ENCODE results near the gene OVOL3.
"Not testable (repeated sequence)": the region's sequence is repeated elsewhere in the genome, so short reads cannot be mapped to it uniquely, and the experiment has no call there.

OVOL3 gene

DNA sequence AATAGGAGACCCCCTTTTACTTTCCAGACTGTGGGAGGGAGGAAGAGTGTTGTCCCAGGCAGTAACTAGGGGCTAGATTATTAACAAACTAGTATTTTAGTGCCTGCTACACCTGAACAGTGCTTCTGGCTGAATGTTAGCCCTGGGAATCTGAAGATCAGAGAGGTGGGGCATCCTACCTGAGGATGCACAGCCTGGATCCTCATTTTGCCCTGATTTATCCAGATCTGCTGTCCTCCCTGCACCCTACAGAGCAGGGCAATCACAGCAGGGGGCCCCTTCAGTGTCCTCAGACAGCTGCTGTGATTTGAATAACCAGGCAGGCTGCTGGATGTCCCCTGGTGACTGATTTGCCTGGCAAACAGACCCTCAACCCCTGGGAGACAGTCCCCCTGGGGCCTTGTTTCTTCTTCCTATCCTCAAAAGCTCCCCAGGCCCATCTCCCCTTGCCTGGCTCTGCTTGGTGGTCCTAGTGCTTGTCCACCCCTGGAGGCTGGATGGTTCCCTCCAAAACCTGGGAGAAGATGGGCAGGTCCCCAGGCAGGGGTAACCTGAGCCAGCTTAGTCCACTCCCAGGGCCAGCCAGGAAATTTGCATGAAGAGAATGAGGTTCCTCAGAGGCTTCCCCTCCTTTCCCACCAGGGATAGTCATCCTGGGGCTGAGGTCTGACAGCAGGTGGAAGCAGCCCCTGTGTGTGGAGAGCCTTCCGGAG, at the start of gene OVOL3:
Gene OVOL3, plus strand, starts transcription at position 657 of the 713 bp plus-strand sequence. CDS start 60 bp downstream, outside the sequence.
- no peak for DNase-seq

DNA sequence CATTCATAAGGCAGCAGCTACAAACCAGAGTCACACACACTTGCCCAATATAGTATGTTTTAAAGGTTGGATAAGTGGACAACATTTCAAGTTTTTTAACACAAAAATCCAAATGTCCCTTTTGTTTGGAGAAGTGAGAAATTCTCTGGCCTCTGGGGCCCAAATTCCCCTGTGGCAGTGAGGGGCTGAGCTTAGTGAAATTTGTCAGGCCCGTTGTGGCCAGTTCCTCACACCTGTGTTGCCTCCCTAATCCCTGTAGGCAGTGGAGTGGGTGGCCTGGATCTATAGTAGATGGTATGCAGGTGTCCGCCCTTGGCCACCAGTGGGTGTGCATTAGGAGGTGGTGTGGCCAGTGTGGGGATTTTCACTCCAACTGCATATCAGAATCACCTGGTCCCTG, 49.6 kb upstream of the OVOL3 start:
- DNase-seq: no peak

DNA sequence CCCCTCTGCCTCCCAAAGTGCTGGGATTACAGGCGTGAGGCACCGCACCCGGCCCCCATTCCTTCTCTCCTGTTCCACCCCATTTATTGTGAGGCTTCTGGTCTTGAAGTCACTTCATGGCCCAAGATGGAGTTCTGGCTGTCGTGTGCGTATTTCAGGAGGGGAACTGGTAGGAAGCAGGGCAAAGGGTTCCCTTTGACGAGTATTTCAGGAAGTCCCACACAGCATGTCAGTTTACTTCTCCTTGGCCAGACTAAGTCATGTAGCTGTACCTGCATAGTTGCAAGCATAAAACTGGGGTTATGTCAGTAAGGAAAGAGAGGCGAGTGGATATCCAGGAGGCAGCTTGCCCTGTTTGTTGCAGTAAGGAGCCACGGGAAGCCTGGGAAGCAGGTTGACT, 46.1 kb upstream of the OVOL3 start:
- no peak for DNase-seq

DNA sequence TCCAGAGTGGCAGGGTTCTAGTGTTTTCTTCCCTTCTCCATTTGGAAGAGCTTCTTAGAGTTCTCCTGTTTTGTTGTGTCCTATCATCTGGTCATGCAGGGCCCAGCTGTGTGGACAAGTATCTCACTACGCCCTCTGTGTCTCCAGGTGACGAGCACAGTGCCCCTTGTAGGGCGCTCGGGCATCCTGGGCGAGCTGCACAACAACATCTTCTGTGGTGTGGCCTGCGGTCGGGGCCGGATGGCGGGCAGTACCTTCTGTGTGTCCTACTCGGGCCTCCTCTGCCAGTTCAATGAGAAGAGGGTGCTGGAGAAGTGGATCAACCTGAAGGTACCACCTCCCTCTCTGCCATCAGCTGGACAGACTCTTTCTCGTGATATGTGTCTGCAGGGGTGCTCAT, 43.3 kb upstream of the OVOL3 start:
- no peak for DNase-seq

DNA sequence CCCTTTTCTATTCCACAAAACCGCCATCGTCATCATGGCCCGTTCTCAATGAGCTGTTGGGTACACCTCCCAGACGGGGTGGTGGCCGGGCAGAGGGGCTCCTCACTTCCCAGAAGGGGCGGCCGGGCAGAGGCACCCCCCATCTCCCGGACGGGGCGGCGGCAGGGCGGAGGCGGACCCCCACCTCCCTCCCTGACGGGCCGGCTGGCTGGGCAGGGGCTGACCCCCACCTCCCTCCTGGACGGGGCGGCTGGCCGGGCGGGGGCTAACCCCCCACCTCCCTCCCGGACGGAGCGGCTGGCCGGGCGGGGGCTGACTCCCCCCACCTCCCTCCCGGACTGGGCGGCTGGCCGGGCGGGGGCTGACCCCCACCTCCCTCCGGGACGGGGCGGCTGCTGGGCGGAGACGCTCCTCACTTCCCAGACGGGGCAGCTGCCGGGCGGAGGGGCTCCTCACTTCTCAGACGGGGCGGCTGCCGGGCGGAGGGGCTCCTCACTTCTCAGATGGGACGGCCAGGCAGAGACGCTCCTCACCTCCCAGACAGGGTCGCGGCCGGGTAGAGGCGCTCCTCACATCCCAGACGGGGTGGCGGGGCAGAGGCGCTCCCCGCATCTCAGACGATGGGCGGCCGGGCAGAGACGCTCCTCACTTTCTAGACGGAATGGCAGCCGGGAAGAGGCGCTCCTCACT, 42.0 kb upstream of the OVOL3 start:
- not testable (repeated sequence) for DNase-seq

DNA sequence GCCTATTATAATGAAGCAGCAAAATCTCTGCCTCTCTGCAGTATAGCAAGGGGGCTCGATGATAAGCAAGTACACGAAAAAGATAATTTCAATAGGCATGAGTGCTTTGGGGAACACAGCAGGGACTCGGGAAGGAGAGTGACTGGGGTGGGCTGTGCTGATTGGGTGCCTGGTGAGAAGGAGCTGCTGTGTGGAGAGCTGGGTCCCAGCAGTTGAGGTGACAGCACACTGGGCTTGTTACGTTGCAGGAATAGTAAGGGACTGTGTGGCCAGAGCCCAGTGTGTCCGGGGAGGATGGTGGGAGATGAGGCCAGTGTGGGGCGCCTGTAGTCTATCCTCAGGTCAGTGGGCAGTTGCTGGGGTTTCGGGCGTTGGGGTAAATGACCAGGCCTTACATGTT, 38.9 kb upstream of the OVOL3 start:
- no peak for DNase-seq

DNA sequence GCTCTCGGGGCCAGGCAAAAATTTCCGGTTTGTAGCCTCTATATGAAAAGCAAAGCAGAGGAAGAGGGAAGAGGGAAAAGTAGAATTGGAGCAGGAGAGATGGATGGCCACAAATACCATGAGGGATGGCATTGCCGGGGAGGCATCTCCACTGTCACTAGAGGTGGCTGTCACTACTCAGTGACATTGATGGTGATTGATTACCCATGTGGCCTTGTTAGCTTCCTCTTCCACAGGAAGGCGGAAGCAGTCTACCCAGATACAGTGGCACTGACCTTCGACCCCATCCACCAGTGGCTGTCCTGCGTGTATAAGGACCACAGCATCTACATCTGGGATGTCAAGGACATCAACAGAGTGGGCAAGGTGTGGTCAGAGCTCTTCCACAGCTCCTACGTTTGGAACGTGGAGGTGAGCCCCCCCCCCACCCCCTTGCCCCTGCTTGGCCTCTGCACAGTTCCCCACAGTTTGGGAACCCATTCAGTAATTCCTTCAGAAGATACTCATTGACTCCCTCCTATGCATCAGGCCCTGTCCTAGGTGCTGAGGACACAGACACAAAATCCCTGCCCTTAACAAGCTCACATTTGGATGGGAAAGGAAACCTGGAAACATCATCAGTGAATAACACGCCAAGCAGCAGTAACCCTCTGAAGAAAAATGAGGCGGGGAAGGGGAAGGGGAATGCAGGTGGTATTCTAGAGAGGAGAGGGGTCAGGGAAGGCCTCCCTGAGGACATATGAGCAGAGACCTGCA, 37.6 kb upstream of the OVOL3 start:
- DNase-seq: no peak

DNA sequence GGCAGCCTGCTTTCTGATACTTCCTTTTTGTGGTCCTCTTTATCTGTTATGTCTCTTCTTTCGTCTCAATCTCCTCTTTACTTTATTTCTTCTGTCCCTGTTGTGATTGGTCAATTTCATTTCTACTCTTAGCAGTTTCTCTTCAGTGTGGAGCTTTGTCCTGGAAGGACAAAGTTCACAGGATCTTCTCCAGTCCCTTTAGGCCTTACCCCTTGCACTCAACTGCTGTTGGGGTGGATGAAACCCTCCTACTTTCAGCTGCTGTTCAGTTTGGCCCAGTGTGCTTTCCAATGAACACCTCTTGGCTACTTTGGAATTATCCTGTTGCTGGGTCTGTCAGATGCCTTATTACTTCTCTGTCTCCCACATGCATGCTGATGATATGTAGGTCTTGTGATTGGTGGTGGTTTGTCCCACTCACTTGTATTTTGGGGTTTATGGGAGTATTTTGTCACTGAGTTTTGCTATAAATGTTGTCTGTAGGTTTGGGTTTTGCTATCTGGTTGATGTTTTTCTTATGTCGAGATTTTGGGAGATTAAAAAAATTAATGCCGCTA, 31.5 kb upstream of the OVOL3 start:
- no peak for DNase-seq

DNA sequence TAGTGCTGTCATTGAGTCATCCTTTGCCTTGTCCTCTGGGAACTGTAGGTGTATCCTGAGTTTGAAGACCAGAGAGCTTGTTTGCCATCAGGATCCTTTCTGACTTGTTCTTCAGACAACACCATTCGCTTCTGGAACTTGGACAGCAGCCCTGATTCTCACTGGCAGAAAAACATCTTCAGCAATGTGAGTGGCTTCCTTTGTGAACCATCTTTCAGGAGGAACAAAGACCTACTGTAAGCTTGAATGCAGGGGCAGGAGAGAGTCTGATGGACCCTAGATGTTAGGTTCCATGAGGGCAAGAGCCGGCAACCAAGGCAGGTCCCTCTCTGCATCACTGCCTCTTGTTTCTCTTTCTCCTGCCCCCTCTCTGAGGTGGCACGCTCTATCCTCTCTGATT, 29.6 kb upstream of the OVOL3 start:
- no peak for DNase-seq

DNA sequence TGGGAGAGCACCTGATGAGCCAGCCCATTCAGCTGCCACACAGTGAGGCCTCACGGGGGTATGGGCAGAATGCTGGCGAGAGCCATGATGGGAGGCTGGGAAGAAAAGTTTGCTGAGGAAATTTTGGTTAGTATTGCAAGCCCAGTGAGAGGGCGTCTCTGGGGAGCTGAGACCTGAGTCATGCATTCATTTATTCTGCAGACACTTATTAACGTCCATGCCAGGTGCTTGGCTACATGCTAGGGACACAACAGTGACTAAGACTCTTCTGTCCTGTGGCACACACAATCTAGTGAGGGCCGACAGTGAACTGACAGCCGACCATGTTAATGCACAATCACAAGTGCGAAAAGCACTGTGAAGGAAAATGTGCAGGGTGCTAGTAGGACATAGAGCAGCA, 29.0 kb upstream of the OVOL3 start:
- DNase-seq: no peak

DNA sequence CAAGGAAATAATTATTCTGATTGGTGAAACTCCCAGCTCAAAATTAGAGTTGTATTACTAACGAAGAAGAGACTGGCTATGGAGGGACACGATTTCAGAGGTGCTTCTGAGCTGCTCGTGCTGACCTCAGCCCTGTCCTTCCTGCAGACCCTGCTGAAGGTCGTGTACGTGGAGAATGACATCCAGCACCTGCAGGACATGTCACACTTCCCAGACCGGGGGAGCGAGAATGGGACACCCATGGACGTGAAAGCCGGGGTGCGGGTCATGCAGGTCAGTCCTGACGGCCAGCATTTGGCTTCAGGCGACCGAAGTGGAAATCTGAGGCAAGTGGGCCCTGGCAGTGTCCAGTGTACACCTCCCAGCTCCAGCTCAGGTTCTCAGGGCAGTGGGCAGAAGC, 28.0 kb upstream of the OVOL3 start:
- DNase-seq: no peak

DNA sequence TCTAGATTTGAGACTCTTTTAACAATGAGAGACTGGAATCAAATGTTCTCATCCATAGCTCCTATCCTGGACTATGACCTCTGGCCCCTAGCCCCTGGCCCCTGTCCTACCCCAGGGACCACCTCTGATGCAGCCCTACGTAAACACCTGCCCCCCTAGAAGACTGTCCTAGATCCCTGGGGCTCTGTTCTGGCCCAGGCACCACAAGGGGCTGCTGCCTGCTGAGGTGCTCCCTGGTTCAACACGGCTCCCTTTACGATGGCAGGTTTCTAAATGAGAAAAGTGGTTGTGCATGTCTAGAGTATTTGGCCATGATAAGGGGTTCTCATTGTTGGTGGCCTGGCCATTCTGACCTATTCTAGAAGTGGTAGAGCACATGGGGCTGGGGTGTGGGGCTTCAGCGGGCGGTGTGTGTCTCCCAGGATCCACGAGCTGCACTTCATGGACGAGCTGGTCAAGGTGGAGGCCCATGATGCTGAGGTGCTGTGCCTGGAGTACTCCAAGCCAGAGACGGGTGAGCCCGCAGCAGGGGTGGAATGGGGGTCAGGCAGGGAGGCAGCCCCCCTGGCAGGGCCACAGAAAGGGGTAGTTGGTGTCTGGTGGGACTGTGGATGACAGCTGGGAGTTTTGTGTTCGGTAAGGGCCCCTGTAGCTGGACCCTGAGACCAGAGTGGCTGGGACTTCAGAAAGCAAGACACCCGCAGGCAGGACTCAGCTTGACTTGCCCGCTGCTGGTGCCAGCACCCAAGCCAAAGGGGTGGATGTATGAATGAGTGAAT, 26.5 kb upstream of the OVOL3 start:
- no peak for DNase-seq

DNA sequence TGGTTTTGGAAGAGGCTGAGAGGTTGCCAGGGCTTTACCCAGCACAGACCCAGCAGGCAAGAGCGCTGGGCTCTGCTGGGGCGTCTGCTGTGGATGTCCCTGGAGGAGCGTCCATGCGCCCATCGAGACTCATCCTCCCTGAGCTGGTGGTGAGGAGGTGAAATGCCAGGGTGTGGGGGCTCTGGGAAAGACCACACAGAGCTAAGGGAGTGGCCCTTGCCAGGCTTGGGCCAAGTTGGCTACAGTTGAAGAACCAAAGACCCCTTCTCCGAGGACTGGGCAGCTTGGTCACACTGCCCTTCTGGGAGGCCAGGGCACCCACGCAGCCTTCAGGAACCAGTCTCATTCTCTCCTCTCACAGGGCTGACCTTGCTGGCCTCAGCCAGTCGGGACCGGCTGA, 24.6 kb upstream of the OVOL3 start:
- no peak for DNase-seq

DNA sequence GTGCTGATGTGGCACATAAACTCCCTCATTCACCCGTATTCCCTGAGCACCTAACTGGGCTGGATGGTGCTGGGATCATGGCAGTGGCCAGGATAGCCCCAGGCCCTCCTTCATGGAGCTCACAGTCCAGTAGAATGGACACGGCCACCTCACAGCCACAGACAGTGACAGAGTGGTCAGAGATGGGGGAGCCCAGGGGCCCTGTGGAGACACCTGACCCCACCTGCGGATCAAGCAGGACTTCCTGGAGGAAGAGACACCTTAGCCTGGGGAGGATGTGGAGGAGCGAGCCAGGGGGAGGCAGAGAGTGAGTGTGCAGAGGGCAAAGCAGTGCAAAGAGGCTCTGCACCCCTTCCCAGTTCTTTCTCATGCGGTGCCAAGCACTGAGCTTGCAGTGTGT, 21.1 kb upstream of the OVOL3 start:
- no peak for DNase-seq

DNA sequence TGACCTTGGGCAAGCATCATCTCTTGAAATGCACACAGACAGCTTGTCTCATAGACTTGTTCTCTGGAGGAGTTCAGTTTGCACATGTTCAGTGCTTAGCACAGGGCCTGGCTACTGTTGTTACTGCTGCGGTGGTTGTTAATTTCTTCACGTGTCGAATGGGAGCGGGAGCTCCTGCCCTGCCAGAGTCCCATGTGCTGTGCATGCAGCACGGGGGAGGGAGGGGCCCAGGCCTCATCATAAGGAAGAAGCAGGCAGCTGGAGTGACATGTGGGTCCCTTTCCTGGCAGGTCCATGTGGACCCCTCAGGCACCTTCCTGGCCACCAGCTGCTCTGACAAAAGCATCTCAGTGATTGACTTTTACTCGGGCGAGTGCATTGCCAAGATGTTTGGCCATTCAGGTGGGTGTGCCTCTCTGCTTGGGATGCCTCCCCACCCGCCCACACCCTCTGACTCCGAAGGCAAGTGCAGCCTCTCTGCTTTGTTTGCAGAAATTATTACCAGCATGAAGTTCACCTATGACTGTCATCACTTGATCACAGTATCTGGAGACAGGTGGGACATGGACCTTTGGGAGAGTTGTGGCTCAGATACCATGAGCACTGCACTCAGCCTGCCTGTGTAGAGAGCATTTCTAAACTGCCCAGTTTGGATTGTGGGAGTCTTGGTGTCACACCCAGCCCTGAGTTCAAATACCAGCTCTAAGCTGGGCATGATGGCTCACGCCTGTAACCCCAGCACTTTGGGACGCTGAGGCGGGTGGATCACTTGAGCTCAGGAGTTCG, 19.8 kb upstream of the OVOL3 start:
- no peak for DNase-seq

DNA sequence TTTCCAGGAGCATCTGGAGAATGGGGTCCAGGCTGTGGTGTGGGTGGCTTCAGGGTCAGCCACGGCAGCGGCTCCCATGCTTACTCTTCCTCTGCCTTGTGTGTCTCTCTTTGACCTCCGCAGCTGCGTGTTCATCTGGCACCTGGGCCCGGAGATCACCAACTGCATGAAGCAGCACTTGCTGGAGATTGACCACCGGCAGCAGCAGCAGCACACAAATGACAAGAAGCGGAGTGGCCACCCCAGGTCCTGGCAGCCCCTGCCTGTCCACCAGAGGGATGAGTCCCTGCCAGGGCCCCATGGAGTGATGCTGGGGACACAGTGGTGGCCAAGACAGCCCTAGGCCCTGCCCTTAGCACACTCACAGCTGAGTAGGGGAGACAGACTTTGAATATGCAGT, 18.4 kb upstream of the OVOL3 start:
- no peak for DNase-seq

DNA sequence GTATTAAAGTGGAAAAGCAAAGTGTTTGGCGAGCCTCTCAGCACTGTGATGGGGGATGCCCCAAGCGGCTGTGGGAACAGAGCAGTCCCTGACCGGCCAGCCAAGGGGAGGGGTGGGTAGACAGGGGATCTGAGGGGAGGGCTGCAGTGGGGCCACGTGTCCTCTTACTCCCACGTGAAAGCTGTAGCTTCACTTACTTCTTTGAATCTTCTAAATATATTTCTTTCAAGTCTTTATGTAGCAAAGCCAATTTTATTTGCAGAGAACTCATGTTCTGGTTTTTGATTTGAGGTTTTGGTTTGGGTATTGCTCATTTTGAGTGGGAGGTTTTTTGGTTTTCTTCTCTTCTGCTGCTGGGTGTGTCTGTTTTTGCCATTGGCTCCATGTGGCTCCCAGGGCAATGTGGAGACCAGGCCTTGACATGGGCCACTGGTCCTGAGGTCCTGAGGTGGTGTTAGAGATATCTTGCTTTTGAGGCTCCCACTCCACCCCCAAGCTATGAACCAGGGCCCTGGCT, 17.7 kb upstream of the OVOL3 start:
- DNase-seq: no peak

DNA sequence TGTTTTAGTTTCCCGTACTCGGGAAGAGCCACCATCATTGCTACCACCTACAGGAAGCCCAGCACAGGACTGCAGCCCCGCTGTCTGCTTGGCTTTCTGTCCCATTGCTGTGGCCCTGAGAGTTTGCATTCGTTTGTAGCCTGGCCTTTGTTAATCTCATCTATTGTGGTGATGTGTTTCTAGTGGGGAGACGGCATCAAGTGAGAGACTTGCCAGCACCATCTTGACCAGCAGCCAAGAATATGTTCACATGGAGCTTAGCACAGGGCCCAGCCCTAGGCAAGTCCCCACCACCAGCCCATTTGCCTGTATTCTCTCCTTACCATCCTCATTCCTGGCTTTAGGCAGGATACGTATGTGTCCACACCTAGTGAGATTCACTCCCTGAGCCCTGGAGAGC, 17.3 kb upstream of the OVOL3 start:
- DNase-seq: no peak

DNA sequence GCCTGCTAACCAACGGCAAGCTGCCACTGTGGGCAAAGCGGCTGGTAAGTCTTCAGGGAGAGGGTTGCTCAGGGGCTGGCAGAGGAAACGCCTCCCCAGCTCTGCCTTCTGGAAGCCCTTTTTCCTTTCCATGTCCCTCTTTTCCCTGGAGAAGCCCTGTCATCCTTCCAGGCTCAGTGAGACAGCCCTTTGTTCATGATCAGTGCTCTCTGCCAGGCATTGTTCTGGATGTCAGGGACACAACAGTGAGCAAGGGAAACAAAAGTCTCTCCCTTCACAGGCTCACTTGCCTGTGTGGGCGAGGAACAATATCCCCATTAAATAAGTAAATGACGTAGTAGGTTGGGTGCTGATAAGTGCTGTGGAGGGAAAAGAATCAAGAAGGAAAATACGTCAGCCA, 13.9 kb upstream of the OVOL3 start:
- no peak for DNase-seq

DNA sequence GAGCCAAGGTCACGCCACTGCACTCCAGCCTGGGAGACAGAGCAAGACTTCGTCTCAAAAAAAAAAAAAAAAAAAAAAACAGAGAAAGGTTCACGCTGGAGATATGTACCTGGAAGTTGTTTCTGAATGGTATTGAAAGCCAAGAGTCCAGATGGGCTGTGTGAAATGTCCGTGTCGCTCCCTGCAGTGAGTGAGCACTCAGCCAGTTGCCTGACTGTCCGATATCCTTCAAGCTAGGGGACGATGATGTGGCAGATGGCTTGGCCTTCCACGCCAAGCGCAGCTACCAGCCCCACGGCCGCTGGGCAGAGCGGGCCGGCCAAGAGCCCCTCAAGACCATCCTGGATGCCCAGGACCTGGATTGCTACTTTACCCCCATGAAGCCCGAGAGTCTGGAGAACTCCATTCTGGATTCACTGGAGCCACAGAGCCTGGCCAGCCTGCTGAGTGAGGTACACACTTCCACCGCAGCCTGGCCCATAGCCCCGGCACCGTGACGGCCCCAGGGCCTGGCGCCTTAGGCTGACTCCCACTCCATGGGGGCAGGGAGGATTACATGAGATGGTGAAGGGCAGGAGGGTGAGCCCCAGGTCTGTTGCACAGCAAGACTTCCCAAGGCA, 11.7 kb upstream of the OVOL3 start:
- DNase-seq: no peak

DNA sequence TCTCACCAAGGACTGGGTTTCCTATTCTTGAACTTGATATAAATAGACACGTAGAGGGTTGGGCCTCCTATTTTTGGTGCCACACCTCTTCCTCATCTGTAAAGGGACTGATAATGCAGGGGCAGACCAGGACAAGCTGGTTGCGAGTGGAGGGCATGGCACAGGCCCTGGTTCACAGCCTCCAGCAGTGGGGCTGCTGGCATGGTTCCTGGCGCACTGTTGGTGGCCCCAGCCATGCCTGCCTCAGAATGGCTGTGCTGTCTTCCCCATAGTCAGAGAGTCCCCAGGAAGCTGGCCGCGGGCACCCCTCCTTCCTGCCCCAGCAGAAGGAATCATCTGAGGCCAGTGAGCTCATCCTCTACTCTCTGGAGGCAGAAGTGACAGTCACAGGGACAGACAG, 10.5 kb upstream of the OVOL3 start:
- DNase-seq: no peak

Measured in right hindlimb (tissue), 1 donor.